NT2/D1 (cell line): ENCODE results near the gene THEMIS2.

Experiments used
- SUZ12 ChIP-seq: IDR thresholded peaks from 2 replicates; pipeline ENCODE4 v1.6.1; 2011; ENCODE audit not compliant: insufficient read length, insufficient read depth; ENCODE audit errors: extremely low read depth
- YY1 ChIP-seq: IDR thresholded peaks from 2 replicates; pipeline ENCODE4 v1.6.1; 2011; ENCODE audit not compliant: insufficient read length, insufficient read depth
- ZNF274 ChIP-seq: IDR thresholded peaks from 2 replicates; pipeline ENCODE4 v1.6.1; 2011; ENCODE audit warnings: mild to moderate bottlenecking, low read depth, low read length

DNA sequence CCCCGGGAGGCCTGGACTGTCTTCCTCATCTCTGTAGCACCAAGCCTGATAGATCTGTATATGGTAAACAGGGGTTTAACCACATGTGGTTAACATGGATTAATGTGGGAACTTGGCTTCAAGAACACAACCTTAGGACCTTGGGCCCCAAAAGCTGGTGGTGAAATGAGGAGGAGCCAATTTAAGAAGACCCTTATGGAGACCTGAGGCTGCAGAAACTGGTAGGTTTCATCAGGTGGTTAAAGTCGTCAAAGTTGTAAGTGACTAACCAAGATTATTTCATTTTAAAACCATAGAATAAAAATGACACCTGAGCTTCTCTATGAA, 14.0 kb downstream of the THEMIS2 start:
- TF ChIP-seq SUZ12 (no peak), YY1 (no peak), ZNF274 (no peak)
